HEK293 (cell line): Measurements from ENCODE around the gene AKAP8L.

Experiments used
- CTCF ChIA-PET: fragments of 350-600 bp; formaldehyde crosslinking; extraction: SDS; loops from one replicate; lab custom pipeline; 2021; ENCODE audit warnings: antibody characterized with exemption; lab: Yijun Ruan, JAX
- POLR2A ChIA-PET: fragments of 300-600 bp; formaldehyde crosslinking; extraction: SDS; loops from one replicate; lab custom pipeline; 2020; ENCODE audit warnings: antibody characterized with exemption, inconsistent platforms; lab: Yijun Ruan, JAX
- H3K27ac ChIP-seq: fragments of 200-500 bp; sonication (Bioruptor generic); 2 replicates; pipeline ENCODE4 v1.5.1; 2014; ENCODE audit warnings: low read depth, low read length, control low read depth, inconsistent platforms; ENCODE audit errors: extremely low read depth
- H3K36me3 ChIP-seq, 2 experiments: fragments of 200-500 bp in 1 of 2; sonication (Bioruptor generic) in 1 of 2; 1 replicate in 1 of 2; 2 replicates in 1 of 2; pipeline ENCODE4 v1.5.1; 2014 to 2017; ENCODE audit warnings: inconsistent platforms in 2 of 2, low read length in 2 of 2; ENCODE audit not compliant: control insufficient read depth in 2 of 2, insufficient read depth in 1 of 2
- H3K4me1 ChIP-seq: fragments of 200-500 bp; sonication (Bioruptor generic); 2 replicates; pipeline ENCODE4 v1.5.1; 2014; ENCODE audit warnings: mild to moderate bottlenecking, low read length, inconsistent platforms; ENCODE audit not compliant: control insufficient read depth, insufficient read depth
- H3K4me3 ChIP-seq: 2 replicates; pipeline ENCODE4 v1.5.1; 2011; ENCODE audit warnings: low read depth, mild to moderate bottlenecking, control low read depth, low read length, moderate library complexity
- H3K9me3 ChIP-seq: fragments of 200-500 bp; sonication (Bioruptor generic); 2 replicates; pipeline ENCODE4 v1.5.1; 2014; ENCODE audit warnings: low read depth, low read length, inconsistent platforms; ENCODE audit not compliant: control insufficient read depth, insufficient read depth
- BCL11A ChIP-seq: fragments of 450-650 bp; formaldehyde crosslinking; IDR thresholded peaks from 2 replicates; pipeline ENCODE4 v1.5.1; 2016; ENCODE audit warnings: low read depth, missing biosample characterization, missing genetic modification characterization
- GLIS2 ChIP-seq: fragments of 450-650 bp; formaldehyde crosslinking; IDR thresholded peaks from 2 replicates; pipeline ENCODE4 v1.5.1; 2016; ENCODE audit warnings: missing biosample characterization, missing genetic modification characterization
- KLF9 ChIP-seq: fragments of 450-650 bp; formaldehyde crosslinking; IDR thresholded peaks from 2 replicates; pipeline ENCODE4 v1.5.1; 2016; ENCODE audit warnings: missing biosample characterization, missing genetic modification characterization, low read depth
- PRDM4 ChIP-seq: fragments of 450-650 bp; formaldehyde crosslinking; IDR thresholded peaks from 2 replicates; pipeline ENCODE4 v1.5.1; 2017; ENCODE audit warnings: missing biosample characterization, missing genetic modification characterization
- ZBTB11 ChIP-seq: fragments of 450-650 bp; formaldehyde crosslinking; conservative IDR thresholded peaks from 2 replicates; pipeline ENCODE4 v1.5.1; 2016; ENCODE audit warnings: low read depth, missing biosample characterization, missing genetic modification characterization
- ZBTB17 ChIP-seq: fragments of 450-650 bp; formaldehyde crosslinking; IDR thresholded peaks from 2 replicates; pipeline ENCODE4 v1.5.1; 2016; ENCODE audit warnings: missing biosample characterization, missing genetic modification characterization
- ZBTB21 ChIP-seq: fragments of 450-650 bp; formaldehyde crosslinking; IDR thresholded peaks from 2 replicates; pipeline ENCODE4 v1.5.1; 2017; ENCODE audit warnings: missing biosample characterization, missing genetic modification characterization
- ZBTB26 ChIP-seq: fragments of 450-650 bp; formaldehyde crosslinking; optimal IDR thresholded peaks from 2 replicates; pipeline ENCODE3; 2016; ENCODE audit warnings: missing biosample characterization, mild to moderate bottlenecking, missing genetic modification characterization
- ZNF121 ChIP-seq: fragments of 450-650 bp; formaldehyde crosslinking; IDR thresholded peaks from 2 replicates; pipeline ENCODE4 v1.5.1; 2016; ENCODE audit warnings: missing biosample characterization, missing genetic modification characterization
- ZNF140 ChIP-seq: fragments of 450-650 bp; formaldehyde crosslinking; IDR thresholded peaks from 2 replicates; pipeline ENCODE4 v1.5.1; 2016; ENCODE audit warnings: missing biosample characterization, missing genetic modification characterization
- ZNF146 ChIP-seq: fragments of 450-650 bp; formaldehyde crosslinking; IDR thresholded peaks from 2 replicates; pipeline ENCODE4 v1.5.1; 2016; ENCODE audit warnings: missing biosample characterization, missing genetic modification characterization
- ZNF155 ChIP-seq: fragments of 450-650 bp; formaldehyde crosslinking; IDR thresholded peaks from 2 replicates; pipeline ENCODE4 v1.5.1; 2016; ENCODE audit warnings: missing biosample characterization, missing genetic modification characterization
- ZNF433 ChIP-seq: fragments of 450-650 bp; formaldehyde crosslinking; IDR thresholded peaks from 2 replicates; pipeline ENCODE4 v1.5.1; 2016; ENCODE audit warnings: missing biosample characterization, missing genetic modification characterization, low read depth
- ZNF530 ChIP-seq: fragments of 450-650 bp; formaldehyde crosslinking; IDR thresholded peaks from 2 replicates; pipeline ENCODE4 v1.5.1; 2016; ENCODE audit warnings: low read depth, missing biosample characterization, missing genetic modification characterization
- ZNF654 ChIP-seq: fragments of 450-650 bp; formaldehyde crosslinking; IDR thresholded peaks from 2 replicates; pipeline ENCODE4 v1.5.1; 2016; ENCODE audit warnings: low read depth, missing biosample characterization, missing genetic modification characterization
- TF ChIP-seq, protein P1 (sequence below): fragments of 450-650 bp; formaldehyde crosslinking; conservative IDR thresholded peaks from 2 replicates; pipeline ENCODE4 v1.5.1; 2016; ENCODE audit warnings: low read depth, missing biosample characterization, missing genetic modification characterization
- TF ChIP-seq, protein P2 (sequence below): fragments of 450-650 bp; formaldehyde crosslinking; IDR thresholded peaks from 2 replicates; pipeline ENCODE4 v1.5.1; 2016; ENCODE audit warnings: missing biosample characterization, missing genetic modification characterization, borderline replicate concordance
- TF ChIP-seq, protein P3 (sequence below): sonication (generic); formaldehyde crosslinking; IDR thresholded peaks from 2 replicates; pipeline ENCODE4 v1.8.1; 2022; ENCODE audit warnings: mild to moderate bottlenecking, moderate library complexity, missing genetic modification reagents
- TF ChIP-seq, protein P4 (sequence below): fragments of 450-650 bp; formaldehyde crosslinking; IDR thresholded peaks from 2 replicates; pipeline ENCODE4 v1.5.1; 2017; ENCODE audit warnings: missing biosample characterization, missing genetic modification characterization

AKAP8L gene

GRCh38 chr19:15341328-15341727 lies 77.5 kb downstream of the AKAP8L start (continued):
- TF ChIP-seq, protein P1, sequence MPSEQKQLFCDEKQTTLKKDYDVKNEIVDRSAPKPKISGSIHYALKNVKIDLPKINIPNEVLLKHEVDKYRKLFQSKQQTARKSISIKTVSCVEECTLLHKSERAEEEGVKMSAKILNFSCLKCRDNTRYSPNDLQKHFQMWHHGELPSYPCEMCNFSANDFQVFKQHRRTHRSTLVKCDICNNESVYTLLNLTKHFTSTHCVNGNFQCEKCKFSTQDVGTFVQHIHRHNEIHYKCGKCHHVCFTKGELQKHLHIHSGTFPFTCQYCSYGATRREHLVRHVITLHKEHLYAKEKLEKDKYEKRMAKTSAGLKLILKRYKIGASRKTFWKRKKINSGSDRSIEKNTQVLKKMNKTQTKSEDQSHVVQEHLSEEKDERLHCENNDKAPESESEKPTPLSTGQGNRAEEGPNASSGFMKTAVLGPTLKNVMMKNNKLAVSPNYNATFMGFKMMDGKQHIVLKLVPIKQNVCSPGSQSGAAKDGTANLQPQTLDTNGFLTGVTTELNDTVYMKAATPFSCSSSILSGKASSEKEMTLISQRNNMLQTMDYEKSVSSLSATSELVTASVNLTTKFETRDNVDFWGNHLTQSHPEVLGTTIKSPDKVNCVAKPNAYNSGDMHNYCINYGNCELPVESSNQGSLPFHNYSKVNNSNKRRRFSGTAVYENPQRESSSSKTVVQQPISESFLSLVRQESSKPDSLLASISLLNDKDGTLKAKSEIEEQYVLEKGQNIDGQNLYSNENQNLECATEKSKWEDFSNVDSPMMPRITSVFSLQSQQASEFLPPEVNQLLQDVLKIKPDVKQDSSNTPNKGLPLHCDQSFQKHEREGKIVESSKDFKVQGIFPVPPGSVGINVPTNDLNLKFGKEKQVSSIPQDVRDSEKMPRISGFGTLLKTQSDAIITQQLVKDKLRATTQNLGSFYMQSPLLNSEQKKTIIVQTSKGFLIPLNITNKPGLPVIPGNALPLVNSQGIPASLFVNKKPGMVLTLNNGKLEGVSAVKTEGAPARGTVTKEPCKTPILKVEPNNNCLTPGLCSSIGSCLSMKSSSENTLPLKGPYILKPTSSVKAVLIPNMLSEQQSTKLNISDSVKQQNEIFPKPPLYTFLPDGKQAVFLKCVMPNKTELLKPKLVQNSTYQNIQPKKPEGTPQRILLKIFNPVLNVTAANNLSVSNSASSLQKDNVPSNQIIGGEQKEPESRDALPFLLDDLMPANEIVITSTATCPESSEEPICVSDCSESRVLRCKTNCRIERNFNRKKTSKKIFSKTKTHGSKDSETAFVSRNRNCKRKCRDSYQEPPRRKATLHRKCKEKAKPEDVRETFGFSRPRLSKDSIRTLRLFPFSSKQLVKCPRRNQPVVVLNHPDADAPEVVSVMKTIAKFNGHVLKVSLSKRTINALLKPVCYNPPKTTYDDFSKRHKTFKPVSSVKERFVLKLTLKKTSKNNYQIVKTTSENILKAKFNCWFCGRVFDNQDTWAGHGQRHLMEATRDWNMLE (tag by site-specific recombination): peak; percentile 95
- TF ChIP-seq ZNF140 (tag by site-specific recombination) (peak; percentile 81; the same call in 1 of the 2 replicates), ZBTB21 (0 out of 2 replicates have a peak, but pooled peaks have one; percentile 48), ZNF654 (tag by site-specific recombination) (peak; percentile 51), ZNF530 (tag by site-specific recombination) (peak; percentile 61; the same call in 1 of the 2 replicates)
- TF ChIP-seq, protein P2, sequence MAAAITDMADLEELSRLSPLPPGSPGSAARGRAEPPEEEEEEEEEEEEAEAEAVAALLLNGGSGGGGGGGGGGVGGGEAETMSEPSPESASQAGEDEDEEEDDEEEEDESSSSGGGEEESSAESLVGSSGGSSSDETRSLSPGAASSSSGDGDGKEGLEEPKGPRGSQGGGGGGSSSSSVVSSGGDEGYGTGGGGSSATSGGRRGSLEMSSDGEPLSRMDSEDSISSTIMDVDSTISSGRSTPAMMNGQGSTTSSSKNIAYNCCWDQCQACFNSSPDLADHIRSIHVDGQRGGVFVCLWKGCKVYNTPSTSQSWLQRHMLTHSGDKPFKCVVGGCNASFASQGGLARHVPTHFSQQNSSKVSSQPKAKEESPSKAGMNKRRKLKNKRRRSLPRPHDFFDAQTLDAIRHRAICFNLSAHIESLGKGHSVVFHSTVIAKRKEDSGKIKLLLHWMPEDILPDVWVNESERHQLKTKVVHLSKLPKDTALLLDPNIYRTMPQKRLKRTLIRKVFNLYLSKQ (tag by site-specific recombination): 0 out of 2 replicates have a peak, but pooled peaks have one; percentile 81

- Histone ChIP-seq H3K36me3 (peaks cover 3 to 14% of the 10 kb centered on the region in 2 experiments; a peak in 2 of 3 replicates), H3K4me1 (0 out of 2 replicates have a peak, but pooled peaks cover 2% of the 10 kb centered on the region), H3K4me3 (no peak overlapping the region), H3K27ac (no peak overlapping the region), H3K9me3 (no peaks in the 10 kb centered on the region)
- POLR2A ChIA-PET: interaction anchor here (0.6 to 1.0 kb wide), 2 partner anchors 36 to 103 kb away, joined by 3 to 4 read pairs; no protein-coding TSS in a partner anchor
- CTCF ChIA-PET: interaction anchor here (0.6 to 0.9 kb wide), 2 partner anchors 36 to 62 kb away, joined by 3 to 6 read pairs; no protein-coding TSS in a partner anchor
- TF ChIP-seq ZNF433 (tag by site-specific recombination): no peak
- TF ChIP-seq ZNF146 (tag by site-specific recombination): no peak
- TF ChIP-seq, protein P3, sequence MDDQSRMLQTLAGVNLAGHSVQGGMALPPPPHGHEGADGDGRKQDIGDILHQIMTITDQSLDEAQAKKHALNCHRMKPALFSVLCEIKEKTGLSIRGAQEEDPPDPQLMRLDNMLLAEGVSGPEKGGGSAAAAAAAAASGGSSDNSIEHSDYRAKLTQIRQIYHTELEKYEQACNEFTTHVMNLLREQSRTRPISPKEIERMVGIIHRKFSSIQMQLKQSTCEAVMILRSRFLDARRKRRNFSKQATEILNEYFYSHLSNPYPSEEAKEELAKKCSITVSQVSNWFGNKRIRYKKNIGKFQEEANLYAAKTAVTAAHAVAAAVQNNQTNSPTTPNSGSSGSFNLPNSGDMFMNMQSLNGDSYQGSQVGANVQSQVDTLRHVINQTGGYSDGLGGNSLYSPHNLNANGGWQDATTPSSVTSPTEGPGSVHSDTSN (CRISPR knock-in tag): no peak
- TF ChIP-seq, protein P4, sequence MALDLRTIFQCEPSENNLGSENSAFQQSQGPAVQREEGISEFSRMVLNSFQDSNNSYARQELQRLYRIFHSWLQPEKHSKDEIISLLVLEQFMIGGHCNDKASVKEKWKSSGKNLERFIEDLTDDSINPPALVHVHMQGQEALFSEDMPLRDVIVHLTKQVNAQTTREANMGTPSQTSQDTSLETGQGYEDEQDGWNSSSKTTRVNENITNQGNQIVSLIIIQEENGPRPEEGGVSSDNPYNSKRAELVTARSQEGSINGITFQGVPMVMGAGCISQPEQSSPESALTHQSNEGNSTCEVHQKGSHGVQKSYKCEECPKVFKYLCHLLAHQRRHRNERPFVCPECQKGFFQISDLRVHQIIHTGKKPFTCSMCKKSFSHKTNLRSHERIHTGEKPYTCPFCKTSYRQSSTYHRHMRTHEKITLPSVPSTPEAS (tag by site-specific recombination): no peak
- TF ChIP-seq ZBTB11 (tag by site-specific recombination): no peak
- TF ChIP-seq ZBTB26 (tag by site-specific recombination): no peak
- TF ChIP-seq ZNF155 (tag by site-specific recombination): no peak
- no peak for TF ChIP-seq KLF9 (tag by site-specific recombination)
- TF ChIP-seq ZBTB17 (tag by site-specific recombination): no peak
- TF ChIP-seq BCL11A: no peak
- TF ChIP-seq PRDM4: no peak
- TF ChIP-seq ZNF121 (tag by site-specific recombination): no peak
- no peak for TF ChIP-seq GLIS2
Measured at GRCh38 chr19:15340086-15340485, 78.7 kb downstream of the AKAP8L start.
